ENCODE results near the gene BICC1.

DNA sequence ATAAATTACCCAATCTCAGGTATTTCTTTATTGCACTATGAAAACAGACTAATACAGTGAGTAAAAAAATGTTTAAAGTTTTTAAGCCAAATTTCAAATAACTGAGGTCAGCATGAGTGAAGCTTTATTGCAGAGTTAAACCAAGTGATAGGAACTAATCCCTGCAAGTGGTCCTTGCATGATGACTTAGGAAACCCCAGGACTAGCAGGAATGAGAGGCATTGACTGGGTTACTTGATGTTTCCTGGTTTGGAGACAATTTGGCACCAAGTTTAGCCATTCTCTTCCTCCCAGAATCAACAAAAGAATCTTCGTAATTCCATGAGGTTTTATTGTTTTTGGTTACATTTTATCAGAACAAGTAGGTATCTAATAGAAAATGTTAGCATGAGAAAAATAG, 194.2 kb downstream of the BICC1 start:
- TF ChIP-seq, protein P1, sequence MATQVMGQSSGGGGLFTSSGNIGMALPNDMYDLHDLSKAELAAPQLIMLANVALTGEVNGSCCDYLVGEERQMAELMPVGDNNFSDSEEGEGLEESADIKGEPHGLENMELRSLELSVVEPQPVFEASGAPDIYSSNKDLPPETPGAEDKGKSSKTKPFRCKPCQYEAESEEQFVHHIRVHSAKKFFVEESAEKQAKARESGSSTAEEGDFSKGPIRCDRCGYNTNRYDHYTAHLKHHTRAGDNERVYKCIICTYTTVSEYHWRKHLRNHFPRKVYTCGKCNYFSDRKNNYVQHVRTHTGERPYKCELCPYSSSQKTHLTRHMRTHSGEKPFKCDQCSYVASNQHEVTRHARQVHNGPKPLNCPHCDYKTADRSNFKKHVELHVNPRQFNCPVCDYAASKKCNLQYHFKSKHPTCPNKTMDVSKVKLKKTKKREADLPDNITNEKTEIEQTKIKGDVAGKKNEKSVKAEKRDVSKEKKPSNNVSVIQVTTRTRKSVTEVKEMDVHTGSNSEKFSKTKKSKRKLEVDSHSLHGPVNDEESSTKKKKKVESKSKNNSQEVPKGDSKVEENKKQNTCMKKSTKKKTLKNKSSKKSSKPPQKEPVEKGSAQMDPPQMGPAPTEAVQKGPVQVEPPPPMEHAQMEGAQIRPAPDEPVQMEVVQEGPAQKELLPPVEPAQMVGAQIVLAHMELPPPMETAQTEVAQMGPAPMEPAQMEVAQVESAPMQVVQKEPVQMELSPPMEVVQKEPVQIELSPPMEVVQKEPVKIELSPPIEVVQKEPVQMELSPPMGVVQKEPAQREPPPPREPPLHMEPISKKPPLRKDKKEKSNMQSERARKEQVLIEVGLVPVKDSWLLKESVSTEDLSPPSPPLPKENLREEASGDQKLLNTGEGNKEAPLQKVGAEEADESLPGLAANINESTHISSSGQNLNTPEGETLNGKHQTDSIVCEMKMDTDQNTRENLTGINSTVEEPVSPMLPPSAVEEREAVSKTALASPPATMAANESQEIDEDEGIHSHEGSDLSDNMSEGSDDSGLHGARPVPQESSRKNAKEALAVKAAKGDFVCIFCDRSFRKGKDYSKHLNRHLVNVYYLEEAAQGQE (IDR thresholded peaks at IDR 0.05; ENCODE audit: insufficient read depth in 1 of 2, low read depth in 2 of 2, low read length in 2 of 2), result no peak
- TF ChIP-seq POLR2AphosphoS5 (IDR thresholded peaks at IDR 0.05; ENCODE audit: low read depth, low read length), result no peak
